Transverse colon (tissue), 4 donors: ENCODE results near the gene SIPA1L2. TPM values are rescaled to one million over a fixed set of nuclear protein-coding genes. Genes with fewer than 3 reads are reported as not detected.

Source experiments
- DNase-seq: peaks from one replicate; pipeline ENCODE4 v3.0.0-alpha.2; 2019
- H3K27ac ChIP-seq, 4 donors: fragments of 200-600 bp; sonication (generic); 2 replicates each; pipeline ENCODE4 v1.5.1; 2016 to 2018; ENCODE audit warnings: inconsistent platforms in 4 of 4
- H3K27me3 ChIP-seq: fragments of 200-600 bp; sonication (generic); 2 replicates; pipeline ENCODE4 v1.5.1; 2017; ENCODE audit warnings: inconsistent platforms
- H3K36me3 ChIP-seq, 4 donors: fragments of 200-600 bp; sonication (generic); 2 replicates each; pipeline ENCODE4 v1.5.1; 2017 to 2019; ENCODE audit warnings: inconsistent platforms in 4 of 4
- H3K4me1 ChIP-seq, 4 donors: fragments of 200-600 bp; sonication (generic); 2 replicates each; pipeline ENCODE4 v1.5.1; 2017 to 2020; ENCODE audit warnings: inconsistent platforms in 4 of 4
- H3K4me3 ChIP-seq, 4 donors: fragments of 200-600 bp; sonication (generic); 1 replicate in 1 of 4; 2 replicates in 3 of 4; pipeline versions ENCODE4 v1.5.1 to v1.6.1; 2017 to 2019; ENCODE audit warnings: inconsistent platforms in 4 of 4
- H3K9me3 ChIP-seq, 2 donors: fragments of 200-600 bp; sonication (generic); 2 replicates each; pipeline ENCODE4 v1.5.1; 2017 to 2019; ENCODE audit warnings: inconsistent platforms in 2 of 2
- CTCF ChIP-seq, 5 experiments: fragments of 200-600 bp in 3 of 5; fragments of 450-650 bp in 2 of 5; sonication (generic) in 3 of 5; IDR thresholded peaks; 1 replicate in 2 of 5; 2 replicates in 3 of 5; pipeline ENCODE4 v1.5.1; 2016 to 2017; ENCODE audit warnings: antibody characterized with exemption in 5 of 5, inconsistent platforms in 3 of 5, mild to moderate bottlenecking in 2 of 5, moderate library complexity in 1 of 5
- EP300 ChIP-seq: sonication (generic); formaldehyde crosslinking; IDR thresholded peaks from one replicate; pipeline ENCODE4 v1.6.1; 2017; ENCODE audit warnings: antibody characterized with exemption, low read depth
- POLR2A ChIP-seq: fragments of 450-650 bp; IDR thresholded peaks from one replicate; pipeline ENCODE4 v1.6.1; 2016; ENCODE audit warnings: antibody characterized with exemption, mild to moderate bottlenecking, moderate library complexity
- POLR2AphosphoS5 ChIP-seq, 3 donors: sonication (generic); formaldehyde crosslinking; IDR thresholded peaks; one replicate each; pipeline ENCODE4 v1.6.1; 2016; ENCODE audit warnings: antibody characterized with exemption in 3 of 3
- WGBS, 2 donors: methylation state at CpG; one replicate each; pipeline ENCODE4 v1.1.5; 2018; ENCODE audit warnings: low coverage in 1 of 2; 5-methylcytosine and 5-hydroxymethylcytosine counted together
- in situ Hi-C, 4 donors: fragments of 200-750 bp; cut with MboI; loops; one replicate each; pipeline versions ENCODE4 v1.15.0 to v1.15.1; 2017; ENCODE audit warnings: low sequenced_read_pairs in 3 of 4, low pct_ligation_motif_present in 1 of 4, low pct_unique_long_range_greater_than_20kb in 1 of 4
- intact Hi-C: fragments of 100-400 bp; cut with DNase I; formaldehyde crosslinking; loops from one replicate; pipeline ENCODE4 v1.15.1; 2023; ENCODE audit warnings: low total_unique reads
- total RNA-seq, 4 donors: library from RNA; depleted of rRNA; stranded (reverse); fragments of >200 nt; gene quantifications; one replicate each; pipeline ENCODE4 v1.1.0, GENCODE V29; 2016

Gene SIPA1L2
- total RNA-seq, 4 donors from 2014 or later, result 63.0 to 144 (median 97.8) TPM

- Histone ChIP-seq H3K4me1 (no peaks in the 10 kb centered on the region), H3K4me3 (no peak overlapping the region), H3K9me3 (peaks cover 0 to 2% of the 10 kb centered on the region in 2 donors), H3K27me3 (no peaks in the 10 kb centered on the region), H3K36me3 (no peaks in the 10 kb centered on the region), H3K27ac (no peak overlapping the region)
- in situ Hi-C loops (no loop called here), intact Hi-C loops (no loop called here)
- TF ChIP-seq EP300, result no peak
- no peak for TF ChIP-seq POLR2A
- no peak for TF ChIP-seq POLR2AphosphoS5 (IDR thresholded peaks at IDR 0.05)
- TF ChIP-seq CTCF (IDR thresholded peaks at IDR 0.05), result no peak
- 64 to 82% methylated on average over 1 of the region's 1 CpG for WGBS, 2 donors
- no peak for DNase-seq
Measured at GRCh38 chr1:232650845-232651244, 20.9 kb upstream of the SIPA1L2 start.

GRCh38 chr1:232650418-232650817, 20.5 kb upstream of the SIPA1L2 start:
- Histone ChIP-seq H3K27me3 (no peaks in the 10 kb centered on the region), H3K4me3 (no peak overlapping the region), H3K27ac (no peak overlapping the region), H3K4me1 (no peaks in the 10 kb centered on the region), H3K36me3 (no peaks in the 10 kb centered on the region), H3K9me3 (peaks cover 0 to 2% of the 10 kb centered on the region in 2 donors)
- DNase-seq, result no peak
- in situ Hi-C loops (no loop called here), intact Hi-C loops (no loop called here)
- 17 to 78% methylated on average over 2 of the region's 2 CpGs for WGBS, 2 donors
- TF ChIP-seq POLR2A (no peak), POLR2AphosphoS5 (IDR thresholded peaks at IDR 0.05) (no peak), CTCF (IDR thresholded peaks at IDR 0.05) (no peak), EP300 (no peak)

GRCh38 chr1:232648316-232648715, 18.4 kb upstream of the SIPA1L2 start:
- in situ Hi-C loops, result loop anchor here (25.0 kb wide), 2 partner anchors 314 to 589 kb away; partner anchors contain the start of gene NTPCR (in 2 of the 4)
- no peaks in the 10 kb centered on the region for H3K4me1 ChIP-seq
- H3K4me3 ChIP-seq, result no peak overlapping the region
- no peaks in the 10 kb centered on the region for H3K36me3 ChIP-seq
- H3K9me3 ChIP-seq, result peaks cover 0 to 2% of the 10 kb centered on the region in 2 donors
- no peak for TF ChIP-seq POLR2A
- TF ChIP-seq CTCF (IDR thresholded peaks at IDR 0.05), result no peak
- no peak for TF ChIP-seq POLR2AphosphoS5 (IDR thresholded peaks at IDR 0.05)
- no peak for TF ChIP-seq EP300
- no peaks in the 10 kb centered on the region for H3K27me3 ChIP-seq
- no peak overlapping the region for H3K27ac ChIP-seq
- no peak for DNase-seq
- intact Hi-C loops, result no loop called here
- 72% methylated on average over 3 of the region's 3 CpGs; no CpG with 5 or more reads in 1 of the 2 donors for whole genome bisulfite sequencing, 2 donors

- H3K27ac ChIP-seq, result no peak overlapping the region
- intact Hi-C loops (no loop called here), in situ Hi-C loops (loop anchor here (25.0 kb wide), 2 partner anchors 318 to 593 kb away; partner anchors contain the start of gene NTPCR (in 2 of the 4))
- H3K36me3 ChIP-seq, result no peaks in the 10 kb centered on the region
- no peaks in the 10 kb centered on the region for H3K4me1 ChIP-seq
- 92 to 100% methylated on average over 1 of the region's 1 CpG for WGBS, 2 donors
- no peak for DNase-seq
- H3K9me3 ChIP-seq, result no peaks in the 10 kb centered on the region
- no peak overlapping the region for H3K4me3 ChIP-seq
- no peaks in the 10 kb centered on the region for H3K27me3 ChIP-seq
- TF ChIP-seq CTCF (IDR thresholded peaks at IDR 0.05) (no peak), EP300 (no peak), POLR2A (no peak), POLR2AphosphoS5 (IDR thresholded peaks at IDR 0.05) (no peak)
Measured at GRCh38 chr1:232644209-232644608, 14.3 kb upstream of the SIPA1L2 start.
